NCI-H2081 treated with DMSO at 0.1 percent for 48 hours (cell line): Measurements from ENCODE around the gene ZNF282.
A peak's percentile ranks its signal among the peaks of the same experiment; 100 is the strongest.

Experiments
- DNase-seq: peaks from one replicate; lab custom pipeline; 2025; lab: John Stamatoyannopoulos, UW

Gene ZNF282

DNA sequence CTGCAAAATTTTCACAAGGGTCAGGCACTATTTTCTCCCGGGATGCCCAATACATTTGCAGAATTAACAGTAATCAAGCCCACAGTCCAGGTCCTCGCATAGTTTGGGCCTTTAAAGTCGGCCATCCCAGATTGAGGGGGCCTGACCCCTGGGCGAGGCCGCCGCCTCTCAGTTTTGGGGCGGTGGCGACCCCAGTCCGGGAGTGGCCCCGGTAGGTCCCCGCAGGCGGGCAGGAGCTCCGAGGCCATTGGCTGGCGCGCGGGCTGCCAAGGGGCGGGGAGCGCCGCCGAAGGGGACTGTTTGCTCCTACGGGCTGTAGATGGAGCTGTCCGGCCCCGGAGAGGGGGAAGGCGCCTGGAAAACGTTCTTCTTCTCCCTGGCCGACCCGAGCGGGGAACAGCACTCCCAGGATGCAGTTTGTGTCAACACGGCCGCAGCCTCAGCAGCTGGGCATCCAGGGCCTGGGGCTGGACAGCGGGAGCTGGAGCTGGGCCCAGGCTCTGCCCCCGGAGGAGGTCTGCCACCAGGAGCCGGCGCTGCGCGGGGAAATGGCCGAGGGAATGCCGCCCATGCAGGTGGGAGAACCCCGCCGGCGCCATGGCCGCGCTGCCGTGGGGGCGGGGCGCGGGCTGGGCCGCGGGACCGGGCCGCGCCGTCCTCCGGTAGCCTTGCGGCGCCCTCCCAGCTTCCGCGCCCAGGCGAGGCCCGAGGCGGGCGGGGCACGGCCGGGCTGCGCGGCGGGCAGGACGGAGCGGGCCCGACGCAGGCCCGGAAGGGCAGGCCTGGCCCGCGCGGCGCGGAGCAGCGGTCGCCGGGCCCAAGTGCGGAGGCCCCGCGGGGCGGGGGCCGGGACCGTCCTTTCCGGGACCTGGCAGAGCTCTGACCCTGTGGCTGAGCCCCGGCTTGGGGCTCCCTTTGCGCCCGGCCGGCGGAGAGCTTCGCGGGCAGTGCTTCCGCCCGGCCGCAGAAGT is at the start of gene ZNF282:
TSS of gene ZNF282 (plus strand) at position 367 of the 971 bp plus-strand sequence. CDS start at position 411, 44 bp downstream.
- peak; percentile 81 for DNase-seq

DNA sequence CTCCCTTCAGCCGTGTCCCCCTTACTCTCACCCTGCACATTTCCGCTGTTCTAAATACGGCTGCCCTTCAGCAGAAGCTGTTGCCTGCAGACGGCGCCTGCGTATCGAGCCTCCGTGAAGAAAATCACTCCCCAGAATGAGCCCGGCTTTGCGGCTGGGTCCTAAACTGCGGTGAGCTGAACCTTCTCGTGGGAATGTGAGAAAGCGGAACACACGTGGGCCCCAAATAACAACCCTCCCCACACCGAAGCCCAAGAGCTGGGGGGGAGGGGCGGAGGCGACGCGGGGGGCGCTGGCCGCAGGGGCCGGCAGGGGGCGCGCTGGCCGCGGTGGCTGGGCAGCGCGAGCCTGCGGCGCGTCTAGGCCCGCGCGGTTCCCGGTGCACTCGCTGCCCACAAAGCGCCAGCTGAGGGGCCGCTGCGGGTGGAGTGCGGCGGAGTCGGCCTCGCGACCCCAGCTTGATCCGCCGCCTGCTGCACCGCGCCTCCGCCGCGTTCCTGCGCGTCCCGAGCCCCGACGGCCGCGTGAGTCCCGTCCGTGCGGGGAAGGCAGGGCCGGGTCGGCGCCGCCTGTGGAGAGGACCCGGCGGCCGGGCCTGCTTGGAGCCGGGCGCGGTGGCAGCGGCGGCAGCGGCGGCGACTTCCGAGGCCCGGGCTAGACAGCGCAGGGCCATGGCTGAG is 48.1 kb upstream of the ZNF282 start, which contains the start of gene ZNF398:
TSS of gene ZNF398 (plus strand) at position 382 of the 680 bp plus-strand sequence. CDS start at position 672, 290 bp downstream.
- no peak for DNase-seq

GRCh38 chr7:149147752-149148653 is 47.3 kb upstream of the ZNF282 start:
- DNase-seq = no peak

DNA sequence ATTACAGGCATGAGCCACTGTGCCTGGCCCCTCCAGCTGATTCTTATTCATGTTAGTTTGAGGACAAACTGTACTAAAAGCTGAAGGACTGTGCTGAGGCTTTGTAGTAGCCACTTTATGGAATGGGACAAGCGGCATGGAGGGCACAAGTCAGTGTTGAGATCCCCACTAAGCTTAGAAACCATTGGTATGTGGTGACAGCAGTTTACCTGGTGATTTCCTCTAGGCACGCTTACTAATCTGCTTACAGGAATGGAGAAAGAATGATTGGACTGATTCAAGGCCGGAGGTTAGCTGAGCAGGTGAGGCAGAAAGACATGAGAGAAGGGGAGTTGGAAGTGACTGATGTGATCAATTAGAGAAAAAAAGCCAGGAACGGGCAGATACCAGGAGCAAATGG is 44.4 kb upstream of the ZNF282 start:
- DNase-seq = no peak

GRCh38 chr7:149153346-149153745 is 42.0 kb upstream of the ZNF282 start:
- DNase-seq = no peak

DNA sequence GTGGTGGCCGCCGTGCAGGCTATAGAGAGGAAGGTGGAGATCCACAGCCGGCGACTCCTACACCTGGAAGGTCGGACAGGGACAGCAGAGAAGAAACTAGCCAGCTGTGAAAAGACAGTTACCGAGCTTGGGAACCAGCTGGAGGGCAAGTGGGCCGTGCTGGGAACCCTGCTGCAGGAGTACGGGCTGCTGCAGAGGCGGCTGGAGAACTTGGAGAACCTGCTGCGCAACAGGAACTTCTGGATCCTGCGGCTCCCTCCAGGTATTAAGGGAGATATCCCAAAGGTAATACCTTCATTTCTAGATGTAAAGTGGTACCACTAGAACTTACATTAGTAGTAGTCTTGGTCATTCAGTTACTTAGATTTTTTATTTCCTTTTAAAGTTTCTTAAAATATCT is 41.3 kb upstream of the ZNF282 start:
- no peak for DNase-seq

DNA sequence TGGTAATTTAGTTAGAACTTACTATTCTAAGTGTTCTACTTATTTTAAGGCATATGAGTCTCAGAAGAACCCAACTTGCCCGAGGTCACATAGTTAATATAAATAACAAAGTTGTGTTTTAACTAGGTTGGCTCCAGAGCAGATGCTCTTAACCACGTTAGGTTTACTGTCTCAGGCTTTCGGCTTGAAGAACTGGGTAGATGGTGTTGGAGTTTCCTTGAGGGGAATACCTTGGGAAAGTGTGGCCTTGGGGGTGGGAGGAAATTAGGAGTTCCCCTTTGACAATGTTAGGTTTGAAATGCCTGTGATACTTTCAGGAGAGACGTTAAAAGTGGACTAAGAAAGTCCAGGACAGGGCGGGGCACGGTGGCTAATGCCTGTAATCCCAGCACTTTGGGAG is 38.4 kb upstream of the ZNF282 start:
- DNase-seq = no peak

GRCh38 chr7:149161241-149161848 is 34.0 kb upstream of the ZNF282 start:
- no peak for DNase-seq

DNA sequence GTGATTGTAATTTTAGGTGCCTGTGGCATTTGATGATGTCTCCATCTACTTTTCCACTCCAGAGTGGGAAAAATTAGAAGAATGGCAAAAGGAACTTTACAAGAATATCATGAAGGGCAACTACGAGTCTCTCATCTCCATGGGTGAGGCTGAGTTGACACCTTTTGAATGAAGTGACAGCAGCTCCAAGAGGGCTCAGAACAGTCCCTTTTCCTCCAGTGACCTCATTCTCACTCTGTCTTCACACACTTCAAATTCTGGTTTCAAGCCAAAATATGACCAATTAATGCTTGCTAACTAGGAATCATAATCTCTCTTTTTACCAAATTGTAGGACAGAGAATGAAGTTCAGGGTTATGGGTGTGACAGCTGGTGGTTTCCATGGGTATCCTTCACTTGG is 29.2 kb upstream of the ZNF282 start:
- DNase-seq = no peak

DNA sequence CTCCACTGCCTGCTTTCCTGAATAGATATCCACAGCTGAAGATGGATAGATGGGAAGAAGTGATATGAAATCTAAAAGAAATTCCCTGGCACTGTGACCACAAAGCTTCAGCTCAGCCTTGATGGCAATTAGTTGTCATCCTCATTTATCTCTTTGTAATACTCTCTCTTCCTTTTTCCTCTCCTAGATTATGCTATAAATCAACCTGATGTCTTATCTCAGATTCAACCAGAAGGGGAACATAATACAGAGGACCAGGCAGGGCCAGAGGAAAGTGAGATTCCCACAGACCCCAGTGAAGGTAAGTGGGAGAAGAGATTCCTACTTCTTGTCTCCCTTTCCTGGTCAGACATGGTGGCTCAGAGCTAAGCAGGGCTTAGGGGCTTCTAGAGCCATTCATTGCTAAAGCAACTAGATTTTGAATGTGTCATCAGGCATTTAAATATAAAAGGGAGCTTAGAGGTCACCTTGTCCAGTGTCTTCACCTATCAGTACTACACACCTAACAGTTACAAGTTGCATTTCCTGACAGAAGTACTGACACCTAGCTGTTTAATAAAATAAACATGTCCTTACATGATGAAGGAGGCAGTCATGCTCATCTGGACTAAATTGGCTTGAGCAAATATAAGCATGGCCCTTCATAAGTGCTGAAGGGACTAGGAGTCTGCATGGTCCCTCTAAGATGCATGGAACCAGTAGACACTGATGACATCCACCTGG is 28.6 kb upstream of the ZNF282 start:
- no peak for DNase-seq

DNA sequence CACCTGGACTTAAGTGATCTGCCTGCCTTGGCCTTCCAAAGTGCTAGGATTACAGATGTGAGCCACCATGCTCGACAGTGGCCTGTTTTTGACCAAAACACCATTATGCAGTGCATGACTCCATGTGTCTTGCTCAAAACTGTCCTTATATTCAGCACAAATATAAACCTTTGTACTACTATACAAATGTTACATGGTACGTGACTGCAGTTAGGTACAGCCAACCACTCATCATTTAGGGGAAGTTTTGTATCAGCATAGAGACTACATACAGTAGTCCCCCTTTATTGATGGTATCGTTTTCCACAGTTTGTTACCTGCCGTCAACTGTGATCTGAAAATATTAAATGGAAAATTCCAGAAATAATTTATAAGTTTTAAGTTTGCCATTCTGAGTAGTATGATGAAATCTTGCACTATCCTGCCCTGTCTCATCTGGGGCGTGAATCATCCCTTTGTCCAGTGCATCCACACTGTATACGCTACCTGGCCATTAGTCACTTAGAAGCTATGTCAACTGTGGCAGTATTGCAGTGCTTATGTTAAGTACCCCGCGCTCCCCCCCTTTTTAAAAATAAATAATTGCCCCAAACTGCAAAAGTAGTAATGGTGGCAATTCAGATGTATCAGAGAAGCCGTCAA is 23.3 kb upstream of the ZNF282 start:
- no peak for DNase-seq

DNA sequence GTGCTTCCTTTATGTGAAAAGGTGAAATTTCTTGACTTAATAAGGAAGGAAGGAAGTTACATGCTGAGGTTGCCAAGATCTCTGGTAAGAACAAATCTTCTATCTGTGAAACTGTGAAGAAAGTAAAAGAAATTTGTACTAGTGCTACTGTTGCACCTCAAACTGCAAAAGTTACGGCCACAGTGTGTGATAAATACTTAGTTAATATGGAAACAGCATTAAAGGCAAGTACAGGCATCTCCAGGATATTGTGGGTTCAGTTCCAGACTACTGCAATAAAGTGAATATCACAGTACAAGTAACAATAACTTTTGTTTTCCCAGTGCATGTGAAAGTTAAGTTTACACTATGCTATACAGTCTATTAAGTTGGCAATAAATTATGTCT is 22.8 kb upstream of the ZNF282 start:
- DNase-seq = no peak

GRCh38 chr7:149175150-149175549 is 20.2 kb upstream of the ZNF282 start:
- no peak for DNase-seq

DNA sequence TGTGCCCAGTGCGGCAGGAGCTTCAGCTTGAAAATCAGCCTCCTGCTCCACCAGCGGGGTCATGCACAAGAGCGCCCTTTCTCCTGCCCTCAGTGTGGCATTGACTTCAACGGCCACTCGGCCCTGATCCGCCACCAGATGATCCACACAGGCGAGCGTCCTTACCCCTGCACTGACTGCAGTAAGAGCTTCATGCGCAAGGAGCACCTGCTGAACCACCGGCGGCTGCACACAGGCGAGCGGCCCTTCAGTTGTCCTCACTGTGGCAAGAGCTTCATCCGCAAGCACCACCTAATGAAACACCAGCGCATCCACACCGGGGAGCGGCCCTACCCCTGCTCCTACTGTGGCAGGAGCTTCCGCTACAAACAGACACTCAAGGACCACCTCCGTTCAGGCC is 16.1 kb upstream of the ZNF282 start:
- DNase-seq = no peak

DNA sequence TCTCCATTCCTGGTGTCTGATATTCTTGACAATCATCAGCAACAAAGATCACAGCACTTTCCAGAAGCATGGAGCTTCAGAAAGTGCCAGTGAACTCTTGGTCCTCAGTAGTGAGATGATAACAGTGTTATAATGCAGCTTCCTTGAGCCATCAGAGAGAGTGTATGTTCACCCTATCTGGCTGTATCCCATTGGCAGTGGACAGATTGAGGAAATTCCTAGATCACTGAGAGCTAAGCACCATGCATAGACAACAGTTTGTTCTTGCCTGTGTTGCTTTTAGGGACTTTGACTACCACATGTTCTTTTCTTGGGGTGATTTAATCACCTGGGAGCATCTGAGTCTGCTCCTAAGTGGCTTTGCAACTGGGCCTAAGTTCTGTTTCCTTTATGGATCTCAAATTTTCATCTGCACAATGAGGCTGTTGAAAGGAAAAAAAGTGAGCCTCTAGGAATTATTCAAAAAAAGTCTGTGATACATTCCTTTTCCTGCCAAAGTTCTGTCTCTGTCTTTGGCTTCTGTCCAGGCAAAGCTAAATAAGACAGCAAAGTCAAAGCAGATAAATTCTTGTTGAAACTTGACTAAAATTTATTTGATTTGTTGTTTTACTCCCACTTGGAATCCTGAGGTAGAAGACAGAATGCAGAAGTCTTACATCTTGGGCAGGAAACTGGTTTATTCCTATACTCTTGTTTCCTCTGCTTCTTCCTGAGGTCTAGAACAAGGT is 14.5 kb upstream of the ZNF282 start:
- DNase-seq = no peak

- DNase-seq = no peak
These were observed 13.9 kb upstream of the ZNF282 start for GRCh38 chr7:149181450-149181790.

- no peak for DNase-seq
These were observed 11.1 kb upstream of the ZNF282 start for GRCh38 chr7:149184274-149184673.

DNA sequence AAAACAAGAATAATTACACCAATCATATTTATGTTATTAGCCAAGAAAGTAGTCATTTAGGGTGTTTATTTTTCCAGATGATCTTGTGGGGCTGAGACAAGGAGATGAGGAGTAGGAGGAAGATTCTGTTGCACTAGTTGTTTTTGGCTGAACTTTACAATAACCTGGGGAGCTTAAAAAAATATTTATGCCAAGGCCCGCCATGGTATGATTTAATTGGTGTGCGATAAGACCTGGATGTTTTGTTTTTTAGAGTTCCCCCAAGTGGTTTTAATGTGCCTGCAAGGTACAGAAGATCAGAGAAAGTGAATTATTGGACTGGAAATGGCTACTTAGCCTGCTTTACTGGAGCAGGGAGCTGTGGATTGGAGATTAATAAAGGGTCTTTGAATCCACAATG is 7.1 kb upstream of the ZNF282 start:
- DNase-seq = no peak

- no peak for DNase-seq
These were observed 6.6 kb upstream of the ZNF282 start for GRCh38 chr7:149188637-149189259.
